SJSA1 (cell line): ENCODE measurements around the gene LTA4H. TPM values are rescaled to one million over a fixed set of nuclear protein-coding genes. Genes with fewer than 3 reads are reported as not detected.

ENCODE experiments used
- DNase-seq, 2 experiments: peaks; one replicate each; pipeline ENCODE4 v3.0.0-alpha.2; 2015 to 2020; ENCODE audit warnings: low spot score in 2 of 2, low read depth in 1 of 2
- H3K27ac ChIP-seq: fragments of 250-450 bp; sonication (Bioruptor Pico); 2 replicates; pipeline ENCODE4 v1.5.1; 2020; ENCODE audit warnings: mild to moderate bottlenecking, moderate library complexity
- H3K27me3 ChIP-seq: fragments of 250-450 bp; sonication (Bioruptor Pico); replicated peaks from 2 replicates; pipeline ENCODE4 v1.5.1; 2020; ENCODE audit warnings: mild to moderate bottlenecking, moderate library complexity
- H3K36me3 ChIP-seq: fragments of 250-450 bp; sonication (Bioruptor Pico); 2 replicates; pipeline ENCODE4 v1.5.1; 2020; ENCODE audit warnings: mild to moderate bottlenecking
- H3K4me1 ChIP-seq: fragments of 250-450 bp; sonication (Bioruptor Pico); replicated peaks from 2 replicates; pipeline ENCODE4 v1.6.1; 2021; ENCODE audit warnings: mild to moderate bottlenecking
- H3K4me3 ChIP-seq: fragments of 250-450 bp; sonication (Bioruptor Pico); 2 replicates; pipeline ENCODE4 v1.5.1; 2020; ENCODE audit warnings: mild to moderate bottlenecking
- H3K9me3 ChIP-seq: fragments of 250-450 bp; sonication (Bioruptor Pico); replicated peaks from 2 replicates; pipeline ENCODE4 v1.5.1; 2020; ENCODE audit warnings: mild to moderate bottlenecking
- total RNA-seq: library from RNA; depleted of rRNA; stranded (reverse); fragments of >200 nt; shearing (Covaris generic); gene quantifications from 2 replicates; pipeline ENCODE4 v1.2.3, GENCODE V29; 2014

Gene LTA4H
- total RNA-seq, 1 experiment from 2014 or later: 537 TPM

DNA sequence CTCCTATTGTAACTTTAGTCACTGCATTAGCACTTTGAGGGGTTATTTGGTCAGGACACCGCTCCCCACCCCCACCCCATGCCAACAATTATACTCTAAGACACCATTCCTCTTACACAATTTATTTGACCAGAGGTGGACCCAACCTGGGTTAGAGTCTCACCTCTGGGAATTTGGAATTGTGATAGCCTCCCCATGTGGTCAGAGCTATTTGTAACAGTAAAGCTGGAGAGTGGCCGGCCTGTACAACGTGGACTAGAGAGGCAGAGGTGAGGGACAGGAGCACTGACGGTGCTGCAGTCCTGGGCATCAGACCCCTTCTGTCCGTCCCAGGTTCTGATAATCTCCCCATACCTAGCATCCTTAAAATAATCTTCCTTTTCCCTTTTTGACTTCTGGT, 35.9 kb downstream of the LTA4H start:
- no peaks in the 10 kb centered on the region for H3K27me3 ChIP-seq

DNA sequence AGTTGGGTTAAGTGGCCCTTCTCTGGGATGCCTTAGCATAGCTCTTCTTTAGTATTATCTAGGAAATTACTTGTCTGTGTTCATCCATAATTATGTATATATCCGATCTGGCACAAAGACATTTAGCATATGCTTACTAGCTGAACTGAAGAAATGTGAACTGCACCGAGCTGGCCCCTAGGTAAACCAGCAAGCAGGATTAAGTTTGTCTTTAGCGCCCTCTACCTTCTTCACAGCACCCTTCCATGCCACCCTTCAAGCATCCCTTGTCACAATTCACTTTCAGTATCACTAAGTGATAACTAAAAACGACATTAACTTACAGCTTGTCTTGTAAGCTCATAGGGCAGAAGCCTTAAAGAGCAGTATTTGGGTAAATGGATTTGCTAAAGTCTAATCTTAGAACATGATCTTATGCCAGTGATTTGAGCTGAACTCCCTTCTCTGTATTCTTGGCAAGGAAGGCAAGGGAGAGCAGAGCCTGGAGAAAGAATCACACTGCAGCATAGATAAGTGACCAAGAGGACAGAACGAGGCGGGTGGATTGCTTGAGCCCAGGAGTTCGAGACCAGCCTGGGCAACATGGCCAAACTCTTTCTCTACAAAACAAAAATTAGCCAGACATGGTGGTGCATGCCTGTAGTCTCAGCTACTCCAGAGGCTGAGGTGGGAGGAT, 36.6 kb downstream of the LTA4H start:
- DNase-seq: peak; percentile 93 to 97
- Histone ChIP-seq H3K27ac (no peak overlapping the region), H3K4me3 (no peak overlapping the region), H3K36me3 (peaks cover 8% of the 10 kb centered on the region; the same call in 1 of the 2 replicates), H3K9me3 (no peaks in the 10 kb centered on the region; the same call in 1 of the 2 replicates), H3K27me3 (no peaks in the 10 kb centered on the region), H3K4me1 (peaks cover 19% of the 10 kb centered on the region)

More for the DNA sequence above, 35.9 kb downstream of the LTA4H start:
- H3K27ac ChIP-seq: no peak overlapping the region
- no peak overlapping the region for H3K4me3 ChIP-seq
- peaks cover 12% of the 10 kb centered on the region for H3K36me3 ChIP-seq
- H3K4me1 ChIP-seq: peaks cover 13% of the 10 kb centered on the region
- H3K9me3 ChIP-seq: no peaks in the 10 kb centered on the region
- peak in 1 of 2 experiments; percentile 81 for DNase-seq

DNA sequence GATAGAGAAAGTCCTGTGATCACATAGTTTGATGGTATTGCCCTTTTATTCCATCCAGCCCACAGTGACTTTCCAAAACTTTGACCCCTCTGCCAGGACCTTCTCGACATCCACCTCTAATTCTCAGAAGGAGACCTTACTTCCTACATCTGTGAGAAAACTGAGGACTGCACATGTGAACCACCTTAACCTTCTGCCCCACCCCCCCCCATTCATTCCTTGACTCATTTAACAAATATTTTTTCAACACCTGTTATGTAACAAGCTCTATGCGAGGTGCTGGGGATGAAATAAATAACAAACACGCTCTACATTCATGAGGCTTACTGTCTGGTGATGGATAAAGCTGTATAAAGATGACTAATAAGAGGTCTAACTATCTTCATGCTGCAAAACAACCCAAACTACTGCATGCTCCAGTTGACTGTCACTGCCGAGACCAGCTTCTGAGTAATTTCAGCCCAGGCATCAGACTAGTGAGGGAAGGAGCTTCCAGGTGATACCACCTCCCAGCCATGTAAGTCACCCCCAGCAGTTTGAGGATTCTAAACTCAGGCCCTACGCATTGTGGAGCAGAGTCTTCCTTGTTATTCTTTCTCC, 37.4 kb downstream of the LTA4H start:
- H3K9me3 ChIP-seq: no peaks in the 10 kb centered on the region; the same call in 1 of the 2 replicates
- no peaks in the 10 kb centered on the region; the same call in 1 of the 2 replicates for H3K27me3 ChIP-seq
- peaks cover 8% of the 10 kb centered on the region; the same call in 1 of the 2 replicates for H3K36me3 ChIP-seq
- H3K27ac ChIP-seq: no peak overlapping the region
- peak; percentile 76 to 78 for DNase-seq
- no peak overlapping the region for H3K4me3 ChIP-seq
- peaks cover 19% of the 10 kb centered on the region for H3K4me1 ChIP-seq

DNA sequence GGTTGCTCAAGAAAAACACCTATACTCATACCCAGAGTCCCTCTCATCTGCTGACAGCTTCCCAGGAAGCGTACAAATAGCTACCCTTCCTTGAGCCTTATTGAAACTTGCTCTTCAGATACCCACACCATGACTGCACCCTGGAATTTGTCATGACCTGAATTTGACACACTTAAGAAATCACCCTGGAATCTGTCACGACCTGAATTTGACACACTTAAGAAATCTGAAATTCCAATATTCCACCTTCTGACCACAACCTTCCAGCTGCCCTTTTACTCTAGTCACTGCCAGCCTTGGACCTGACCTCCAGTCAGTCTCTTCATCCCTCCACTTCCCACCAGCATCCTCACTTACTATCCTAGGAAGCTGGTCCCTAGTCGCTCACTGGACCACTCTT, 38.1 kb downstream of the LTA4H start:
- H3K4me3 ChIP-seq: no peak overlapping the region
- 0 out of 2 replicates have a peak, but pooled peaks cover 2% of the 10 kb centered on the region for H3K36me3 ChIP-seq
- H3K27ac ChIP-seq: no peak overlapping the region
- peak in 1 of 2 experiments; percentile 74 for DNase-seq
- peaks cover 19% of the 10 kb centered on the region for H3K4me1 ChIP-seq
- peaks cover 3% of the 10 kb centered on the region; the same call in 1 of the 2 replicates for H3K9me3 ChIP-seq
- H3K27me3 ChIP-seq: peaks cover 2% of the 10 kb centered on the region; the same call in 1 of the 2 replicates

DNA sequence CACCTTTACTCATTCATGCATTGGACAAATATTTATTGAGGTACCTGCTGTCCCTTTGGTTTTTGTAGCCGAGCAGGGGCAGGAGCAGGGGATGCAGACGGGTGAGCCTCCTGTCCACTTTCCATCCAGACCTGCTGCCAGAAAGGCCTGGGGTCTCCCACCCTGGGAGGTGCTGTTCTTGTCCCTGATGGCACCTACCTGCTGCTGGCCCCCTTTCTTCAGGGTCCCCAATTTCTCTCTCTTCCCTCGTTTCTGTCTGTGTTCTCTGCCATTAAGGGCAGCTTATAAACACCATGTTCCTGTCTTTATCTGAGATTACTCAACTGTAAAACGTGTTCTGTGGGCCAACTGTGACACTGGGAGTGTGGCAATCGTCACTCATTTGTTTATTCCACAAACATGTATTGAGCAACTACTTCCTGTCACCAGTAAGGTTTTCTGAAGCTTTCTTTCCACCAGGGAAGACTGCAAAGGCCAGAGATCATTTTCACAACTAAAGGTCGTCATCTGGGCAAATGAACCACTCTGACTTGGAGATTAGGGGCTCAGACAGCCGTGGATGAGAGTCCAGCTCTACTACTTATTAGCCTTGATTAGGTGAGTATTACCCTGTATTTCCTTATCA, 39.2 kb downstream of the LTA4H start, which contains the start of gene HAL:
HAL (minus strand) TSS at position 311 of the 625 bp plus-strand sequence. CDS start 434 bp downstream, outside the sequence.
- Histone ChIP-seq H3K27ac (no peak within 1 kb of the TSS; the same call in 1 of the 2 replicates), H3K9me3 (peaks cover 10% of the 10 kb centered on the region; the same call in 1 of the 2 replicates), H3K4me1 (peaks cover 19% of the 10 kb centered on the region), H3K27me3 (peaks cover 14% of the 10 kb centered on the region), H3K36me3 (no peaks in the 10 kb centered on the region), H3K4me3 (no peak within 1 kb of the TSS)
- peak in 1 of 2 experiments; percentile 82 for DNase-seq

DNA sequence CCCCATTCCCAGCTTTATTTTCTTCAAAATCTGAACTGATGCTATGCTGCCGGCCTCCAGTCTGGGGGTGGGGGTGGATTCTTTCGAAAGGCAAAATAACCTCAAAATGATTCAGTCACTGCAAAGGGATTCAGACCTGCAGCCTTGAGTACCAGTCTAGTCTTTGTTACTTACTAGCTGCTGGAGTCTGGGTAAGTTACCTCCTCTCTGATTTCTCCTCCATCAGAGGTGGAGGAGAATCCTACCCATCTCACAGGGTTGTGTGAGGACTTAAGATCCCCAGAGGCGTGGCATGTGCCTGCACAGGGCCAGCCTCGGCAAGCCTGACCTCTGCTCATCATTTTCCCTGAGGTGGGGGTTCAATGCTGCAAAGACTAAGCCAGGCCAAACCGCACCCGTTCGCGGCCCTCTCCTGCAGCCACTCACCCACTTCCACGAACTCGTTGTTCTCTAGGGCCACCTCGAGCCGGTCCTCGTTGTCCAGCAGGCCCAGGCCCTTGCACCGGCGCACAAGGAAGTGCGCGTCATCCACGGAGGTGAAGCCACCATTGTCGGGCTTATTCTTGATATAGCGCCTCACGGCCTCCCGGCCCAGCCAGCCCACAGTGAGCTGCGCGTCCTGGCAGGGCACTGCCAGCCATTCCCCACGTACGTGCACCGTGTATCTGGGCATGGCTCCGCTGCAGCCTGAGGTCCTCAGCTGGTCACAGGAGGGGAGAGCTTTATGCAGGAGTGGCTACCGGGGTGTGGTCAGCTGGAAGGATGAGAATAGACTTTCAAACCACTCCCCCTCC, 40.0 kb downstream of the LTA4H start:
- H3K9me3 ChIP-seq: peaks cover 10% of the 10 kb centered on the region; the same call in 1 of the 2 replicates
- H3K36me3 ChIP-seq: no peaks in the 10 kb centered on the region
- H3K4me1 ChIP-seq: peaks cover 19% of the 10 kb centered on the region
- no peak overlapping the region for H3K4me3 ChIP-seq
- peak overlapping the region; percentile 13 for H3K27ac ChIP-seq
- DNase-seq: peak in 1 of 2 experiments; percentile 89
- peaks cover 19% of the 10 kb centered on the region for H3K27me3 ChIP-seq

DNA sequence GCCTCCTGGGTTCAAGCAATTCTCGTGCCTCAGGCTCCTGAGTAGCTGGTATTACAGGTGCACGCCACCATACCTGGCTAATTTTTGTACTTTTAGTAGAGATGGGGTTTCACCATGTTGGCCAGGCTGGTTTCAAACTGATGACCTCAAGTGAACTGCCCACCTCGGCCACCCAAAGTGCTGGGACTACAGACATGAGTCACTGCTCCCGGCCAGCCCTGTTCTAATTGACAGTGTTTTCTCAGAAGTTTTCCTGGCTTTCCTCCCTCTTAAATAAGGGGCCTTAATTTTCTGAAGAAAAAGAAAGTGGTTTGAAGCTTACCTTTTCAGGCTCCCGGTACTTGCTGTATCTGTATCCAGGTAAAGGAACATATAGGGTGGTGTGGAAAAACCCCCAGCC, 40.9 kb downstream of the LTA4H start:
- Histone ChIP-seq H3K4me3 (no peak overlapping the region), H3K27ac (peak overlapping the region; percentile 13), H3K36me3 (no peaks in the 10 kb centered on the region), H3K27me3 (peaks cover 28% of the 10 kb centered on the region), H3K4me1 (peaks cover 19% of the 10 kb centered on the region), H3K9me3 (peaks cover 13% of the 10 kb centered on the region; the same call in 1 of the 2 replicates)
- peak; percentile 98 to 99 for DNase-seq

DNA sequence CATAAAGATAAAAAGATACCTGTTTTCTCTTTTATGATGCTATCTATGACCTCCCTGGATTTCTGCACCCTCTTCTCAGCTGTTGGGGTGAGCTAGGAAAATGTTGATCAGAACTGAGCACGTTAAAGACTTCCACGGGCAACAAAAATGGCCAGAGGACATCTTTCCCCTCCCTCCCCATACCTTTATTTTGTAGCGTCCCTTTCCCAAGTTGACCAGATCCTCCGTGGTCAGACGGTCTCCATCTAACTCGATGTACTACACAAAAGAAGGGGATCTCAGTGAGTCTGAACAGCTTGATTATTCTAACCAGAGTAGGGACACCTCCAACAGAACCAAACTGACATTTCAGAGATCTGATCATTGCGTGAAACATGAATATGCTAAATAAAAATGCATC, 41.5 kb downstream of the LTA4H start:
- peak in 1 of 2 experiments; percentile 72 for DNase-seq
- Histone ChIP-seq H3K36me3 (no peaks in the 10 kb centered on the region), H3K27ac (no peak overlapping the region), H3K4me3 (no peak overlapping the region), H3K4me1 (peaks cover 19% of the 10 kb centered on the region), H3K27me3 (peaks cover 34% of the 10 kb centered on the region), H3K9me3 (peaks cover 13% of the 10 kb centered on the region; the same call in 1 of the 2 replicates)

DNA sequence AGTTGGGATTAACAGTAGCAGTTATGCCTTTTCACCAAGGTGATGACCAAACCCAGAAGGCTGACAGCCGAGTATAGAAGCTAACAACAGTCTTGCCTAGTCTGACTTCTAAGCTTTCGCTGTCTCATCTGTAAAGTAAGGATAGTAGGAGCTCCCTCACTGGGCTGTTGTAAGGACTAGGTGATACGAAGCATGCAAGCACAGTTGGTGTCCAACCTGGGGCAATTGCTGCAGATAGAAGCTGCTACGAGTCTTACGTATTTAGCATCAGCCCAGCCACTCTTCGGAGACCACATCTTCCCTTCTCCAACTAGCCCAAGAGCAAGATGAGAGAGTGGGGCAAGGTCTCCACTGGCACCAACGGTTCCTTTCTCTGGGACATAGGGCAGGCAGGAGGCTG, 45.3 kb downstream of the LTA4H start:
- Histone ChIP-seq H3K27ac (no peak overlapping the region), H3K27me3 (peaks cover 60% of the 10 kb centered on the region), H3K4me3 (no peak overlapping the region), H3K4me1 (peaks cover 13% of the 10 kb centered on the region), H3K36me3 (no peaks in the 10 kb centered on the region), H3K9me3 (peaks cover 18% of the 10 kb centered on the region; the same call in 1 of the 2 replicates)
- DNase-seq: peak in 1 of 2 experiments; percentile 84

DNA sequence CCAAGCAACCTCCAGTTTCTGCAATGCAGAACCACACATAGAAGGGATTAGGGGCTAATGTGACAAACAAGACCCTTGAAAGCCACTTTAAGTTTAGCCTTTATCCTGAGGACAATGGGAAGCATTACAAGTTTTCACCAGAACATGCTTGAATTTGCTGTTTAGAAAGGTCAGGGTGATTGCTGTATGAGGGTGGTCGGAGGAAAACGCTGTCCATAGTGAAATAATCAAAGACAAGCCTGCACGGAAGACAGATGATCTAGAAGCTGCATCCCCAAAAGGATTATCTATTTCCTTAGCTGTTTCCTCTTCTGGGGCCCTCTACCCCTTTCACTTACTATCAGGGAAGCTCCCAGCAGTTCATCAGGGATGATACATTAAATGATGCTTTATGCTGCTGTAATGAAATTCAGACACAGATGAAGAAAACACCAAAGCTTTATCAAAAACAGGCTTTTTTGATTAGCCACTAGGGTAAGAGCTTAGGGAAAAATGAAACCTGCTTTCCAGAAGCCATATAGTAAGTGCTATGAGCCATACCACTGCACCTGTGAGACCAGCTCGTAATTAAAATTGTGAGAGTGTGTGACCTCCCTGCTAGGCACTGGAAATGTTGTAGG, 45.8 kb downstream of the LTA4H start:
- Histone ChIP-seq H3K27ac (no peak overlapping the region), H3K4me1 (peaks cover 7% of the 10 kb centered on the region), H3K4me3 (no peak overlapping the region), H3K27me3 (peaks cover 63% of the 10 kb centered on the region), H3K9me3 (peaks cover 18% of the 10 kb centered on the region; the same call in 1 of the 2 replicates), H3K36me3 (no peaks in the 10 kb centered on the region)
- DNase-seq: peak; percentile 58 to 64

DNA sequence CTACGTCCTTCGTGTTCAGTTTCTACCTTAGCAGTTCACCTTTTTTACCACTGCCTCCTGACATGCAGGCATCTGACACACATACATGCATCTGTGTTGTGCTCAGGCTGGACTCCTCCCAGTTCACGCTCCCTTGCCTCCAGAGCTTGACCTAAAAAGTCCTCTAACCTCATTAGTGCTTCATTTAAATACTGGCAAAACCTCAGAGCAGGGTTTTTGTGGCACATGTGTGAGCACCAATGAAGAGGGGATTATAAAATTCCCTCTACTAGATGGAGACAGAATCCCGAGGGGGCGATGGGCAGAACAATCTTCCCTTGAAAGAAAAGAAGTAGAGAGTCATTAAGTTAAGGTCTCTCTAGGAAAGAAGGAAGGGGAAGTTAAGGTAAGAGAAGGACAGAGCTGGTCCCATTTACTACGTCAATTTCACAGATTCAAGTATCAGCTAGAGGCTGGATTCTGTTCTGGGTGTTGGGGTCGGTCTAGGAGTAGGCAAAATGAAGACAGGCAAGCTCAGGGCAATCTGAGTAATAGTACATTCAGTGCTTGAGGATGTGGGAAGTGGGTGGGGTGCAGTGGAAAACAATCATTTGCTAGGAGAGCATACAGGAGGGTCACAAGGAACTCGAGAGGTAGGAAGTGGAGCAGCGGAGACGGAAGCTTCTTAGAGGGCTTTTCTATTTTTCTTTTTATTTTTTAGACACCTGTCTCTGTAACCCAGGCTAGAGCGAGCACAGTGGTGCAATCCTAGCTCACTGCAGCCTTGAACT, 46.7 kb downstream of the LTA4H start:
- peak; percentile 56 to 75 for DNase-seq
- Histone ChIP-seq H3K36me3 (no peaks in the 10 kb centered on the region), H3K27me3 (peaks cover 66% of the 10 kb centered on the region), H3K9me3 (peaks cover 18% of the 10 kb centered on the region; the same call in 1 of the 2 replicates), H3K4me3 (no peak overlapping the region), H3K4me1 (no peaks in the 10 kb centered on the region), H3K27ac (no peak overlapping the region)
